H9 (cell line): Measurements from ENCODE around the gene PELO. TPM values are rescaled to one million over a fixed set of nuclear protein-coding genes. Genes with fewer than 3 reads are reported as not detected.

ENCODE experiments used
- DNase-seq: peaks from one replicate; pipeline ENCODE4 v3.0.0-alpha.2; 2017
- H2AFZ ChIP-seq: one replicate; pipeline ENCODE4 v1.6.1; 2013; ENCODE audit warnings: mild to moderate bottlenecking, low read length, control low read depth, moderate library complexity
- H2AK5ac ChIP-seq: 2 replicates; pipeline ENCODE4 v1.6.1; 2013; ENCODE audit warnings: low read length, control low read depth, mixed read lengths; ENCODE audit not compliant: insufficient read length
- H2BK120ac ChIP-seq: one replicate; pipeline ENCODE4 v1.6.1; 2013; ENCODE audit warnings: low read depth, mild to moderate bottlenecking, low read length, control low read depth, inconsistent platforms; ENCODE audit not compliant: poor library complexity, severe bottlenecking
- H2BK12ac ChIP-seq: 2 replicates; pipeline ENCODE4 v1.6.1; 2013; ENCODE audit warnings: low read length, control low read depth, mixed read lengths, low read depth; ENCODE audit not compliant: insufficient read length
- H2BK15ac ChIP-seq: 2 replicates; pipeline ENCODE4 v1.6.1; 2013; ENCODE audit warnings: low read depth, low read length, control low read depth
- H2BK20ac ChIP-seq: one replicate; pipeline ENCODE4 v1.6.1; 2013; ENCODE audit warnings: low read depth, mild to moderate bottlenecking, low read length, control low read depth, inconsistent platforms; ENCODE audit not compliant: poor library complexity, severe bottlenecking
- H2BK5ac ChIP-seq: 2 replicates; pipeline ENCODE4 v1.6.1; 2013; ENCODE audit warnings: low read length, control low read depth, mixed read lengths; ENCODE audit not compliant: insufficient read length
- H3K14ac ChIP-seq: 2 replicates; pipeline ENCODE4 v1.6.1; 2013; ENCODE audit warnings: low read length, control low read depth; ENCODE audit not compliant: insufficient read depth
- H3K18ac ChIP-seq: 2 replicates; pipeline ENCODE4 v1.6.1; 2013; ENCODE audit warnings: low read depth, mild to moderate bottlenecking, mixed read lengths, low read length, control low read depth; ENCODE audit not compliant: insufficient read length
- H3K23ac ChIP-seq: 2 replicates; pipeline ENCODE4 v1.6.1; 2013; ENCODE audit warnings: low read length, control low read depth, mixed read lengths, low read depth; ENCODE audit not compliant: insufficient read length
- H3K23me2 ChIP-seq: 2 replicates; pipeline ENCODE4 v1.6.1; 2013; ENCODE audit warnings: low read depth, mild to moderate bottlenecking, mixed read lengths, low read length, control low read depth; ENCODE audit not compliant: insufficient read length, poor library complexity, severe bottlenecking
- H3K27ac ChIP-seq: 2 replicates; pipeline ENCODE4 v1.5.1; 2013; ENCODE audit warnings: low read length, control low read depth, mixed read lengths, low read depth; ENCODE audit not compliant: insufficient read length
- H3K27me3 ChIP-seq: 2 replicates; pipeline ENCODE4 v1.6.1; 2013; ENCODE audit warnings: low read length, control low read depth, inconsistent platforms; ENCODE audit not compliant: insufficient read depth
- H3K4ac ChIP-seq: 2 replicates; pipeline ENCODE4 v1.6.1; 2013; ENCODE audit warnings: low read depth, mild to moderate bottlenecking, control low read depth, inconsistent platforms, low read length, moderate library complexity
- H3K4me1 ChIP-seq: 2 replicates; pipeline ENCODE4 v1.6.1; 2013; ENCODE audit warnings: low read length, control low read depth, inconsistent platforms; ENCODE audit not compliant: insufficient read depth
- H3K4me2 ChIP-seq: 2 replicates; pipeline ENCODE4 v1.6.1; 2013; ENCODE audit warnings: low read length, control low read depth, mixed read lengths; ENCODE audit not compliant: insufficient read length, insufficient read depth
- H3K56ac ChIP-seq: 2 replicates; pipeline ENCODE4 v1.6.1; 2013; ENCODE audit warnings: low read depth, mild to moderate bottlenecking, mixed read lengths, low read length, control low read depth; ENCODE audit not compliant: insufficient read length
- H3K79me1 ChIP-seq: 2 replicates; pipeline ENCODE4 v1.6.1; 2013; ENCODE audit warnings: low read depth, mild to moderate bottlenecking, moderate library complexity, low read length, control low read depth, inconsistent platforms; ENCODE audit not compliant: insufficient read depth, poor library complexity, severe bottlenecking
- H3K79me2 ChIP-seq: 2 replicates; pipeline ENCODE4 v1.6.1; 2013; ENCODE audit warnings: low read length, control low read depth, inconsistent platforms; ENCODE audit not compliant: insufficient read depth
- H3K9ac ChIP-seq: 2 replicates; pipeline ENCODE4 v1.6.1; 2013; ENCODE audit warnings: low read length, control low read depth, mixed read lengths; ENCODE audit not compliant: insufficient read length; ENCODE audit errors: extremely low read depth
- H3K9me3 ChIP-seq: one replicate; pipeline ENCODE4 v1.6.1; 2013; ENCODE audit warnings: low read depth, low read length, inconsistent platforms; ENCODE audit not compliant: control insufficient read depth
- H3T11ph ChIP-seq: one replicate; pipeline ENCODE4 v1.6.1; 2013; ENCODE audit warnings: mild to moderate bottlenecking, low read length, control low read depth, inconsistent platforms
- H4K20me1 ChIP-seq: one replicate; pipeline ENCODE4 v1.6.1; 2013; ENCODE audit not compliant: control insufficient read depth, insufficient read length, insufficient read depth
- H4K5ac ChIP-seq: 2 replicates; pipeline ENCODE4 v1.6.1; 2013; ENCODE audit warnings: low read depth, mild to moderate bottlenecking, mixed read lengths, low read length, control low read depth; ENCODE audit not compliant: insufficient read length
- H4K8ac ChIP-seq: replicated peaks from 2 replicates; pipeline ENCODE4 v1.6.1; 2013; ENCODE audit warnings: low read length, control low read depth, mixed read lengths, low read depth; ENCODE audit not compliant: insufficient read length
- H4K91ac ChIP-seq: 2 replicates; pipeline ENCODE4 v1.6.1; 2013; ENCODE audit warnings: low read depth, mild to moderate bottlenecking, moderate library complexity, mixed read lengths, low read length, control low read depth; ENCODE audit not compliant: insufficient read length
- H3K27ac Mint-ChIP-seq, 3 experiments: 2 replicates in 2 of 3; 3 replicates in 1 of 3; pipeline ENCODE4 v1.8.0; 2020 to 2021; ENCODE audit warnings: mixed read lengths in 3 of 3, mild to moderate bottlenecking in 1 of 3, moderate library complexity in 1 of 3
- H3K27me3 Mint-ChIP-seq: 2 replicates; pipeline ENCODE4 v1.8.0; 2021; ENCODE audit warnings: low read depth, mild to moderate bottlenecking, moderate library complexity, mixed read lengths
- H3K36me3 Mint-ChIP-seq, 3 experiments: 2 replicates in 2 of 3; 3 replicates in 1 of 3; pipeline ENCODE4 v1.8.0; 2020 to 2021; ENCODE audit warnings: low read depth in 3 of 3, mixed read lengths in 3 of 3; ENCODE audit not compliant: insufficient read depth in 1 of 3
- H3K4me1 Mint-ChIP-seq, 2 experiments: 2 replicates each; pipeline ENCODE4 v1.8.0; 2020; ENCODE audit warnings: mixed read lengths in 2 of 2
- H3K4me3 Mint-ChIP-seq, 2 experiments: 2 replicates in 1 of 2; 3 replicates in 1 of 2; pipeline ENCODE4 v1.8.0; 2020 to 2021; ENCODE audit warnings: mild to moderate bottlenecking in 2 of 2, mixed read lengths in 2 of 2, moderate library complexity in 1 of 2
- H3K9me3 Mint-ChIP-seq, 2 experiments: 2 replicates in 1 of 2; 3 replicates in 1 of 2; pipeline ENCODE4 v1.8.0; 2020; ENCODE audit warnings: mild to moderate bottlenecking in 2 of 2, mixed read lengths in 2 of 2, moderate library complexity in 1 of 2
- CTCF ChIP-seq: fragments of 200-600 bp; sonication (generic); conservative IDR thresholded peaks from 3 replicates; pipeline ENCODE4 v1.8.0; 2021; ENCODE audit warnings: antibody characterized with exemption, mild to moderate bottlenecking
- WGBS: extraction: QIAGEN DNeasy Blood & Tissue Kit; methylation state at CpG from one replicate; pipeline ENCODE4 v1.1.7; 2013; ENCODE audit warnings: missing lambda C conversion rate, low lambda C conversion rate, mixed read lengths; ENCODE audit not compliant: insufficient read length; ENCODE audit errors: extremely low coverage; 5-methylcytosine and 5-hydroxymethylcytosine counted together
- total RNA-seq: library from RNA; stranded (reverse); gene quantifications from 2 replicates; pipeline ENCODE4 v1.2.1, GENCODE V29; 2021

The PELO gene
- total RNA-seq, 1 experiment from 2014 or later = 20.3 TPM

GRCh38 chr5:52789378-52789777, 1.7 kb downstream of the PELO start:
- Histone ChIP-seq H3K23ac (no peak overlapping the region), H2BK15ac (no peak overlapping the region), H3K4me2 (peak overlapping the region; percentile 86), H3K4me1 (no peaks in the 10 kb centered on the region), H4K20me1 (no peaks in the 10 kb centered on the region), H3K9me3 (no peaks in the 10 kb centered on the region), H3K27me3 (no peaks in the 10 kb centered on the region), H3K79me2 (no peaks in the 10 kb centered on the region), H3K56ac (no peak overlapping the region), H3K4ac (no peak overlapping the region), H3K18ac (no peak overlapping the region), H4K5ac (no peak overlapping the region), H4K91ac (no peak overlapping the region), H2AK5ac (no peak overlapping the region), H3K23me2 (peaks cover 8% of the 10 kb centered on the region), H3T11ph (no peak overlapping the region), H2BK12ac (no peak overlapping the region), H2AFZ (no peak overlapping the region), H4K8ac (no peak overlapping the region), H3K79me1 (no peaks in the 10 kb centered on the region), H3K27ac (no peak overlapping the region), H2BK120ac (no peak overlapping the region), H2BK5ac (no peak overlapping the region), H2BK20ac (no peak overlapping the region), H3K14ac (no peak overlapping the region), H3K9ac (no peak overlapping the region)
- Mint-ChIP-seq H3K27ac (no peak overlapping the region), H3K9me3 (peaks cover 0 to 2% of the 10 kb centered on the region in 2 experiments; a peak in 1 of 5 replicates), H3K27me3 (peaks cover 13% of the 10 kb centered on the region), H3K36me3 (no peaks in the 10 kb centered on the region), H3K4me1 (peaks cover 19 to 23% of the 10 kb centered on the region in 2 experiments), H3K4me3 (peak overlapping the region; percentile 86 to 92)
- no peak for TF ChIP-seq CTCF
- WGBS = no CpG with 5 or more reads among the region's 1 CpG
- DNase-seq = no peak
